ENCODE data around the gene MGA. TPM values are rescaled to one million over a fixed set of nuclear protein-coding genes. Genes with fewer than 3 reads are reported as not detected.

Gene MGA
- total RNA-seq, result 68.9 to 74.6 TPM (median 71.4 TPM) in 3 replicates

- Mint-ChIP-seq H3K27ac (peak within 1 kb of the TSS; percentile 97), H3K4me1 (peaks cover 27% of the 10 kb centered on the region)
These were observed at the start of gene MGA for GRCh38 chr15:41660235-41661077. Gene MGA (plus strand): TSS chr15:41660405.

GRCh38 chr15:41620536-41621199 is 39.5 kb upstream of the MGA start:
- Mint-ChIP-seq H3K36me3 (peaks cover 3% of the 10 kb centered on the region), H3K9me3 (peaks cover 16% of the 10 kb centered on the region), H3K4me1 (peaks cover 14% of the 10 kb centered on the region), H3K27me3 (ENCODE audit: low read depth) (no peaks in the 10 kb centered on the region), H3K27ac (peak overlapping the region; percentile 81), H3K4me3 (peak overlapping the region; percentile 62)
- DNase-seq (ENCODE audit: low spot score in 2 of 2, unreplicated experiment in 2 of 2), result no peak
- TF ChIP-seq, protein P1, sequence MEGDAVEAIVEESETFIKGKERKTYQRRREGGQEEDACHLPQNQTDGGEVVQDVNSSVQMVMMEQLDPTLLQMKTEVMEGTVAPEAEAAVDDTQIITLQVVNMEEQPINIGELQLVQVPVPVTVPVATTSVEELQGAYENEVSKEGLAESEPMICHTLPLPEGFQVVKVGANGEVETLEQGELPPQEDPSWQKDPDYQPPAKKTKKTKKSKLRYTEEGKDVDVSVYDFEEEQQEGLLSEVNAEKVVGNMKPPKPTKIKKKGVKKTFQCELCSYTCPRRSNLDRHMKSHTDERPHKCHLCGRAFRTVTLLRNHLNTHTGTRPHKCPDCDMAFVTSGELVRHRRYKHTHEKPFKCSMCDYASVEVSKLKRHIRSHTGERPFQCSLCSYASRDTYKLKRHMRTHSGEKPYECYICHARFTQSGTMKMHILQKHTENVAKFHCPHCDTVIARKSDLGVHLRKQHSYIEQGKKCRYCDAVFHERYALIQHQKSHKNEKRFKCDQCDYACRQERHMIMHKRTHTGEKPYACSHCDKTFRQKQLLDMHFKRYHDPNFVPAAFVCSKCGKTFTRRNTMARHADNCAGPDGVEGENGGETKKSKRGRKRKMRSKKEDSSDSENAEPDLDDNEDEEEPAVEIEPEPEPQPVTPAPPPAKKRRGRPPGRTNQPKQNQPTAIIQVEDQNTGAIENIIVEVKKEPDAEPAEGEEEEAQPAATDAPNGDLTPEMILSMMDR (IDR thresholded peaks at IDR 0.05; ENCODE audit: unreplicated experiment), result no peak

More at GRCh38 chr15:41660235-41661077, at the start of gene MGA:
- Mint-ChIP-seq H3K36me3 (no peaks in the 10 kb centered on the region), H3K27me3 (ENCODE audit: low read depth) (peaks cover 15% of the 10 kb centered on the region), H3K9me3 (no peaks in the 10 kb centered on the region), H3K4me3 (peak within 1 kb of the TSS; percentile 84)
- TF ChIP-seq, protein P1 (IDR thresholded peaks at IDR 0.05; ENCODE audit: unreplicated experiment), result no peak
- DNase-seq (ENCODE audit: low spot score in 2 of 2, unreplicated experiment in 2 of 2), result peak; percentile 88 to 91

DNA sequence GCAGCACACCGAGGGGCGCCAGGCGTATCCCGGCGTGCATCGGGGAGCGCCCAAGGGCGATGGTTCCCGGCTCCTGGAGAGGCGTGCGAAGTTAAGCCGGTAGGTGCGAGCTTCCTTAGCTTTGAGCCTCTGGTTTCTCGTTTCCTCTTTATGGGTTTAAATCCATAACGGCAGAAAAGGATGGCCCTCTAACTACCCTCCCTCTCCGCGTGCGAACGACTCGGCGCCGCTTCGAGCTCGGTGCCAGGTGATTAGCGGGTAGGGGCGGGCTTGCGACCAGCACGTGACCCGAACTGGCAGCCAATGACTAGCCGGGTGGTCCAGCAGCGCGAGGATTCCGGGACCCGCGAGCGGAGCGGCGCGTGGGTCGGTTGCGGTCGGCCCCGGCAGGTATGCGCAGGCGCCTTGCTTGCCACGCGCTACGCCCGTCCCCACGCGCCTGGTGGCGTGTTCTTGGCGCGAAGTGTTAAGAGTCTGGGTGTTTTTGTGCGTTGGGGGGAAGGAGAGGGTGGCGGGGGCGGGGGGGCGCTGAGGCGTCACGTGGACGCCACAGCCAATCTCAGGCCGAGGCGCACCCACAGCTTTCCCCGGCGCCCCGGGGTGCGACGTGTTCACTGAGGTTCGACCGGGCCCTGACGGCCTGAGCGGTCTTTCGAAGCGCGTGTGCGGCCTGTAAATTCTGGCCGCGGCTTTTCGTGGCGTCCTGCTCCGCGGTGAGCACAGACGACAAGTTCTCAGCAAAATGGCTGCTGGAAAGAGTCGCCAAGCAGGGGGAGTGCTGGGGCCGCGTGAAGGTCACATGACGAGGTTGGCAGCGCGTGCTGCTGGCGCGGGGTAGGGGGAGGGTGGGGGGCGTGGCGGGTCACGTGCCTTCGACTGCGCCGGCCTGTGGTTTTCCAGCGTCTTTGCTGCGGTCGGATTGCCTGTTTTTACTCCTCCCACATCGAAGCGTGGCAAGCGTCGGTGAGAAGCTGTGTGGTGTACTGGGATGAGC is 38.7 kb upstream of the MGA start:
- peaks cover 16% of the 10 kb centered on the region for H3K9me3 Mint-ChIP-seq
- DNase-seq (ENCODE audit: low spot score in 2 of 2, unreplicated experiment in 2 of 2), result peak; percentile 56 to 76
- peaks cover 3% of the 10 kb centered on the region for H3K36me3 Mint-ChIP-seq
- H3K4me1 Mint-ChIP-seq, result peaks cover 14% of the 10 kb centered on the region
- H3K27ac Mint-ChIP-seq, result peak overlapping the region; percentile 81
- H3K4me3 Mint-ChIP-seq, result peak overlapping the region; percentile 62
- TF ChIP-seq, protein P1 (IDR thresholded peaks at IDR 0.05; ENCODE audit: unreplicated experiment), result no peak
- H3K27me3 Mint-ChIP-seq (ENCODE audit: low read depth), result no peaks in the 10 kb centered on the region

GRCh38 chr15:41622901-41623300 is 37.3 kb upstream of the MGA start:
- DNase-seq (ENCODE audit: low spot score in 2 of 2, unreplicated experiment in 2 of 2), result no peak
- peaks cover 4% of the 10 kb centered on the region for H3K36me3 Mint-ChIP-seq
- H3K4me3 Mint-ChIP-seq, result no peak overlapping the region

More at GRCh38 chr15:41622901-41623300, 37.3 kb upstream of the MGA start:
- peaks cover 8% of the 10 kb centered on the region for H3K9me3 Mint-ChIP-seq
- H3K27ac Mint-ChIP-seq, result peak overlapping the region; percentile 72
- no peaks in the 10 kb centered on the region for H3K27me3 Mint-ChIP-seq (ENCODE audit: low read depth)
- TF ChIP-seq, protein P1 (IDR thresholded peaks at IDR 0.05; ENCODE audit: unreplicated experiment), result no peak
- peaks cover 14% of the 10 kb centered on the region for H3K4me1 Mint-ChIP-seq

All from mesothelial cell of epicardium (in vitro differentiated cells).